A549 (cell line): ENCODE data around the gene ASCL5. TPM values are rescaled to one million over a fixed set of nuclear protein-coding genes. Genes with fewer than 3 reads are reported as not detected.

ENCODE experiments used
- ATAC-seq, 2 experiments: fragments of 200-7000 bp in 1 of 2; fragments of >200 bp in 1 of 2; cut with Nextera tagmentation in 1 of 2; cut with Tn5 transposase in 1 of 2; 3 replicates each; pipeline versions ENCODE4 v1.8.0 to v1.9.1; 2018 to 2020; ENCODE audit warnings: mild to moderate bottlenecking in 1 of 2, moderate library complexity in 1 of 2
- CTCF ChIA-PET: fragments of 300-600 bp; sonication (Branson Sonifier 250); formaldehyde crosslinking; extraction: SDS; loops from one replicate; lab custom pipeline; 2021; ENCODE audit warnings: antibody characterized with exemption, inconsistent platforms; lab: Yijun Ruan, JAX
- POLR2A ChIA-PET: fragments of 350-600 bp; formaldehyde crosslinking; extraction: SDS; loops from one replicate; lab custom pipeline; 2021; ENCODE audit warnings: antibody characterized with exemption, inconsistent platforms; lab: Yijun Ruan, JAX
- DNase-seq, 2 experiments: peaks; one replicate each; pipeline versions ENCODE4 v3.0.0 to v3.0.0-alpha.2; 2011 to 2016; ENCODE audit warnings: low read depth in 1 of 2, low spot score in 1 of 2
- FAIRE-seq: peaks from 2 replicates; lab custom pipeline; 2011; peaks lifted over from hg19 to GRCh38; lab: Jason Lieb, UNC
- H3K27ac ChIP-seq, 2 experiments: fragments of >200 bp; sonication (Bioruptor Twin); formaldehyde crosslinking; 3 replicates each; pipeline ENCODE4 v1.5.1; 2016 to 2017
- H3K4me1 ChIP-seq: fragments of >200 bp; sonication (Bioruptor Twin); formaldehyde crosslinking; 3 replicates; pipeline ENCODE4 v1.6.1; 2016
- H3K4me2 ChIP-seq: fragments of >200 bp; sonication (Bioruptor Twin); formaldehyde crosslinking; 3 replicates; pipeline ENCODE4 v1.6.1; 2016
- H3K4me3 ChIP-seq: fragments of >200 bp; sonication (Bioruptor Twin); formaldehyde crosslinking; 3 replicates; pipeline ENCODE4 v1.5.1; 2016
- H3K9me3 ChIP-seq: fragments of >200 bp; sonication (Bioruptor Twin); formaldehyde crosslinking; 3 replicates; pipeline ENCODE4 v1.6.1; 2016
- CBX2 ChIP-seq: fragments of 200-600 bp; sonication (generic); IDR thresholded peaks from 2 replicates; pipeline ENCODE4 v1.6.1; 2016; ENCODE audit warnings: low read depth, mild to moderate bottlenecking, borderline replicate concordance
- FOSB ChIP-seq: fragments of 250-450 bp; sonication (Bioruptor Pico); IDR thresholded peaks from 2 replicates; pipeline ENCODE4 v1.5.0; 2020; ENCODE audit warnings: mild to moderate bottlenecking, moderate library complexity
- HDAC2 ChIP-seq: fragments of 200-600 bp; sonication (generic); IDR thresholded peaks from 2 replicates; pipeline ENCODE4 v1.6.1; 2016
- HEYL ChIP-seq: fragments of 250-450 bp; sonication (Bioruptor Pico); IDR thresholded peaks from 2 replicates; pipeline ENCODE4 v1.8.0; 2021; ENCODE audit warnings: mild to moderate bottlenecking, moderate library complexity
- KDM1A ChIP-seq: fragments of 200-600 bp; sonication (generic); IDR thresholded peaks from 2 replicates; pipeline ENCODE4 v1.6.1; 2016; ENCODE audit warnings: low read depth, mild to moderate bottlenecking
- MAFK ChIP-seq: fragments of 450-650 bp; IDR thresholded peaks from 2 replicates; pipeline ENCODE4 v1.6.1; 2014; ENCODE audit not compliant: partially characterized antibody
- MAZ ChIP-seq: fragments of 150-350 bp; IDR thresholded peaks from 2 replicates; pipeline ENCODE4 v1.6.1; 2014; ENCODE audit warnings: antibody characterized with exemption, low read depth, low read length, borderline replicate concordance
- RFX5 ChIP-seq: fragments of 450-650 bp; IDR thresholded peaks from 2 replicates; pipeline ENCODE4 v1.7.1; 2014; ENCODE audit warnings: antibody characterized with exemption, mild to moderate bottlenecking, moderate library complexity
- TFCP2L1 ChIP-seq: fragments of 250-450 bp; sonication (Bioruptor Pico); IDR thresholded peaks from 2 replicates; pipeline ENCODE4 v1.5.0; 2021; ENCODE audit warnings: mild to moderate bottlenecking
- ZC3H11A ChIP-seq: fragments of 450-650 bp; IDR thresholded peaks from 2 replicates; pipeline ENCODE4 v1.6.1; 2014; ENCODE audit warnings: antibody characterized with exemption, mild to moderate bottlenecking
- WGBS: methylation state at CpG from one replicate; pipeline ENCODE4 v1.1.6; 2017; ENCODE audit errors: missing lambda C conversion rate; 5-methylcytosine and 5-hydroxymethylcytosine counted together
- polyA plus RNA-seq, 4 experiments: library from polyadenylated mRNA; depleted of rRNA in 3 of 4; stranded (reverse); fragments of >200 nt; fragmentation: RNase III in 1 of 4; extraction: RNeasy Plus Mini Kit Qiagen cat#74134 plus additional on column Dnase treatment in 1 of 4; gene quantifications; 2 replicates in 3 of 4; 3 replicates in 1 of 4; pipeline ENCODE4 v1.2.3, GENCODE V29; 2011 to 2017
- TF ChIP-seq, protein P1 (sequence below): fragments of 450-650 bp; IDR thresholded peaks from 2 replicates; pipeline ENCODE4 v1.6.1; 2014; ENCODE audit warnings: antibody characterized with exemption
- TF ChIP-seq, protein P2 (sequence below): fragments of 250-450 bp; sonication (Bioruptor Pico); IDR thresholded peaks from 2 replicates; pipeline ENCODE4 v1.5.0; 2020; ENCODE audit warnings: low read depth, mild to moderate bottlenecking, moderate library complexity
- TF ChIP-seq, protein P3 (sequence below): fragments of >200 bp; sonication (Bioruptor Twin); formaldehyde crosslinking; IDR thresholded peaks from 3 replicates; pipeline ENCODE4 v1.6.1; 2016
- TF ChIP-seq, protein P4 (sequence below): fragments of >200 bp; sonication (Bioruptor Twin); formaldehyde crosslinking; IDR thresholded peaks from 3 replicates; pipeline ENCODE4 v1.5.1; 2016
- TF ChIP-seq, protein P5 (sequence below): fragments of 250-450 bp; sonication (Bioruptor Pico); IDR thresholded peaks from 2 replicates; pipeline ENCODE4 v1.5.0; 2021; ENCODE audit warnings: mild to moderate bottlenecking, moderate library complexity, borderline replicate concordance
- TF ChIP-seq, protein P6 (sequence below): fragments of 200-600 bp; sonication (generic); IDR thresholded peaks from 2 replicates; pipeline ENCODE4 v1.6.1; 2016; ENCODE audit warnings: antibody characterized with exemption, mild to moderate bottlenecking, moderate library complexity
- TF ChIP-seq, protein P7 (sequence below): IDR thresholded peaks from 2 replicates; pipeline ENCODE4 v1.6.1; 2012

Gene ASCL5
- polyA plus RNA-seq, 2 of the 4 experiments (the other 2 are of a cell fraction): 0.09 TPM; not detected in 1

DNA sequence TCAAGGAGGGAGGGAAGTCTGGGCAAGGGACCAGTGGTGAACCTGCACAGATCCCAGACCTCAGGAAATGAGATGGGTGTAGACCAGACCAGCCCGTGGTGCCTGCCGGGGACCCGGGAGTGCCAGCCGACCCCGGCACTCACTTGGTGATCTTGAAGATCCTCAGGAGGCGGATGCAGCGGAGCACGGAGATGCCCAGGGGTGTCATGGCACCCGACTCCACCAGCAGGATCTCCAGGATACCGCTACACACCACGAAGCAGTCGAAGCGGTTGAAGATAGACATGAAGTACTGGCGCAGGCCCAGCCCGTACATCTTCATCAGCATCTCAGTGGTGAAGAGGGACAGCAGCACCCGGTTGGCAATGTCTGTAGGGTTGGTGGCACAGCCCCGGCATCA is 49.2 kb downstream of the ASCL5 start (continued):
- TF ChIP-seq, protein P1, sequence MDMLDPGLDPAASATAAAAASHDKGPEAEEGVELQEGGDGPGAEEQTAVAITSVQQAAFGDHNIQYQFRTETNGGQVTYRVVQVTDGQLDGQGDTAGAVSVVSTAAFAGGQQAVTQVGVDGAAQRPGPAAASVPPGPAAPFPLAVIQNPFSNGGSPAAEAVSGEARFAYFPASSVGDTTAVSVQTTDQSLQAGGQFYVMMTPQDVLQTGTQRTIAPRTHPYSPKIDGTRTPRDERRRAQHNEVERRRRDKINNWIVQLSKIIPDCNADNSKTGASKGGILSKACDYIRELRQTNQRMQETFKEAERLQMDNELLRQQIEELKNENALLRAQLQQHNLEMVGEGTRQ: no peak
- no peak for TF ChIP-seq MAFK
- TF ChIP-seq TFCP2L1: no peak
- no peak for TF ChIP-seq KDM1A
- TF ChIP-seq, protein P2, sequence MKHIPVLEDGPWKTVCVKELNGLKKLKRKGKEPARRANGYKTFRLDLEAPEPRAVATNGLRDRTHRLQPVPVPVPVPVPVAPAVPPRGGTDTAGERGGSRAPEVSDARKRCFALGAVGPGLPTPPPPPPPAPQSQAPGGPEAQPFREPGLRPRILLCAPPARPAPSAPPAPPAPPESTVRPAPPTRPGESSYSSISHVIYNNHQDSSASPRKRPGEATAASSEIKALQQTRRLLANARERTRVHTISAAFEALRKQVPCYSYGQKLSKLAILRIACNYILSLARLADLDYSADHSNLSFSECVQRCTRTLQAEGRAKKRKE (CRISPR knock-in tag): no peak
- TF ChIP-seq, protein P3, sequence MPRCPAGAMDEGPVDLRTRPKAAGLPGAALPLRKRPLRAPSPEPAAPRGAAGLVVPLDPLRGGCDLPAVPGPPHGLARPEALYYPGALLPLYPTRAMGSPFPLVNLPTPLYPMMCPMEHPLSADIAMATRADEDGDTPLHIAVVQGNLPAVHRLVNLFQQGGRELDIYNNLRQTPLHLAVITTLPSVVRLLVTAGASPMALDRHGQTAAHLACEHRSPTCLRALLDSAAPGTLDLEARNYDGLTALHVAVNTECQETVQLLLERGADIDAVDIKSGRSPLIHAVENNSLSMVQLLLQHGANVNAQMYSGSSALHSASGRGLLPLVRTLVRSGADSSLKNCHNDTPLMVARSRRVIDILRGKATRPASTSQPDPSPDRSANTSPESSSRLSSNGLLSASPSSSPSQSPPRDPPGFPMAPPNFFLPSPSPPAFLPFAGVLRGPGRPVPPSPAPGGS: no peak
- TF ChIP-seq HDAC2: no peak

DNA sequence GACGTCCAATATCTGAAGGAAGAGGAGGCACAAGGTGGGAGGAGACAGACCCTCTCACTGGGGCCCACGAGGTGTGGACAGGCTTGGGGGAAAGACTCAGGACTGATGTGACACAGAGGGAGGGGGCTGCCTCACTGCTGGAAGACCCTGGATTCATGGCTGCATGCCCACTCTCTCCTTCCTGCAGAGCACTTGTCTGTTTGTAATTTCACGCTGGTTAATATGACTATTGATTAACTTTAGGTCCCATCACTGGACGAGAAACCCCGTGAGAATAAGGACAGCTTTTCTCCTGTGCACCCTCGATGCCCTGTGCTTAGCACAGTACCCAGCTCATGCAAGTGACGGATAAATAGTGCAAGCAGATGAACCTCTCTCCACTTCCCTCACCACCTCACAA is 49.9 kb downstream of the ASCL5 start:
- H3K4me3 ChIP-seq: no peak overlapping the region
- DNase-seq: no peak
- no peak for ATAC-seq
- TF ChIP-seq HEYL: no peak
- TF ChIP-seq ZC3H11A: no peak
- TF ChIP-seq, protein P4, sequence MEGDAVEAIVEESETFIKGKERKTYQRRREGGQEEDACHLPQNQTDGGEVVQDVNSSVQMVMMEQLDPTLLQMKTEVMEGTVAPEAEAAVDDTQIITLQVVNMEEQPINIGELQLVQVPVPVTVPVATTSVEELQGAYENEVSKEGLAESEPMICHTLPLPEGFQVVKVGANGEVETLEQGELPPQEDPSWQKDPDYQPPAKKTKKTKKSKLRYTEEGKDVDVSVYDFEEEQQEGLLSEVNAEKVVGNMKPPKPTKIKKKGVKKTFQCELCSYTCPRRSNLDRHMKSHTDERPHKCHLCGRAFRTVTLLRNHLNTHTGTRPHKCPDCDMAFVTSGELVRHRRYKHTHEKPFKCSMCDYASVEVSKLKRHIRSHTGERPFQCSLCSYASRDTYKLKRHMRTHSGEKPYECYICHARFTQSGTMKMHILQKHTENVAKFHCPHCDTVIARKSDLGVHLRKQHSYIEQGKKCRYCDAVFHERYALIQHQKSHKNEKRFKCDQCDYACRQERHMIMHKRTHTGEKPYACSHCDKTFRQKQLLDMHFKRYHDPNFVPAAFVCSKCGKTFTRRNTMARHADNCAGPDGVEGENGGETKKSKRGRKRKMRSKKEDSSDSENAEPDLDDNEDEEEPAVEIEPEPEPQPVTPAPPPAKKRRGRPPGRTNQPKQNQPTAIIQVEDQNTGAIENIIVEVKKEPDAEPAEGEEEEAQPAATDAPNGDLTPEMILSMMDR: no peak
- TF ChIP-seq, protein P1: no peak
- TF ChIP-seq FOSB (CRISPR knock-in tag): no peak
- TF ChIP-seq MAZ: no peak
- TF ChIP-seq, protein P5, sequence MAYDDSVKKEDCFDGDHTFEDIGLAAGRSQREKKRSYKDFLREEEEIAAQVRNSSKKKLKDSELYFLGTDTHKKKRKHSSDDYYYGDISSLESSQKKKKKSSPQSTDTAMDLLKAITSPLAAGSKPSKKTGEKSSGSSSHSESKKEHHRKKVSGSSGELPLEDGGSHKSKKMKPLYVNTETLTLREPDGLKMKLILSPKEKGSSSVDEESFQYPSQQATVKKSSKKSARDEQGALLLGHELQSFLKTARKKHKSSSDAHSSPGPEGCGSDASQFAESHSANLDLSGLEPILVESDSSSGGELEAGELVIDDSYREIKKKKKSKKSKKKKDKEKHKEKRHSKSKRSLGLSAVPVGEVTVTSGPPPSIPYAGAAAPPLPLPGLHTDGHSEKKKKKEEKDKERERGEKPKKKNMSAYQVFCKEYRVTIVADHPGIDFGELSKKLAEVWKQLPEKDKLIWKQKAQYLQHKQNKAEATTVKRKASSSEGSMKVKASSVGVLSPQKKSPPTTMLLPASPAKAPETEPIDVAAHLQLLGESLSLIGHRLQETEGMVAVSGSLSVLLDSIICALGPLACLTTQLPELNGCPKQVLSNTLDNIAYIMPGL (CRISPR knock-in tag): no peak
- TF ChIP-seq, protein P6, sequence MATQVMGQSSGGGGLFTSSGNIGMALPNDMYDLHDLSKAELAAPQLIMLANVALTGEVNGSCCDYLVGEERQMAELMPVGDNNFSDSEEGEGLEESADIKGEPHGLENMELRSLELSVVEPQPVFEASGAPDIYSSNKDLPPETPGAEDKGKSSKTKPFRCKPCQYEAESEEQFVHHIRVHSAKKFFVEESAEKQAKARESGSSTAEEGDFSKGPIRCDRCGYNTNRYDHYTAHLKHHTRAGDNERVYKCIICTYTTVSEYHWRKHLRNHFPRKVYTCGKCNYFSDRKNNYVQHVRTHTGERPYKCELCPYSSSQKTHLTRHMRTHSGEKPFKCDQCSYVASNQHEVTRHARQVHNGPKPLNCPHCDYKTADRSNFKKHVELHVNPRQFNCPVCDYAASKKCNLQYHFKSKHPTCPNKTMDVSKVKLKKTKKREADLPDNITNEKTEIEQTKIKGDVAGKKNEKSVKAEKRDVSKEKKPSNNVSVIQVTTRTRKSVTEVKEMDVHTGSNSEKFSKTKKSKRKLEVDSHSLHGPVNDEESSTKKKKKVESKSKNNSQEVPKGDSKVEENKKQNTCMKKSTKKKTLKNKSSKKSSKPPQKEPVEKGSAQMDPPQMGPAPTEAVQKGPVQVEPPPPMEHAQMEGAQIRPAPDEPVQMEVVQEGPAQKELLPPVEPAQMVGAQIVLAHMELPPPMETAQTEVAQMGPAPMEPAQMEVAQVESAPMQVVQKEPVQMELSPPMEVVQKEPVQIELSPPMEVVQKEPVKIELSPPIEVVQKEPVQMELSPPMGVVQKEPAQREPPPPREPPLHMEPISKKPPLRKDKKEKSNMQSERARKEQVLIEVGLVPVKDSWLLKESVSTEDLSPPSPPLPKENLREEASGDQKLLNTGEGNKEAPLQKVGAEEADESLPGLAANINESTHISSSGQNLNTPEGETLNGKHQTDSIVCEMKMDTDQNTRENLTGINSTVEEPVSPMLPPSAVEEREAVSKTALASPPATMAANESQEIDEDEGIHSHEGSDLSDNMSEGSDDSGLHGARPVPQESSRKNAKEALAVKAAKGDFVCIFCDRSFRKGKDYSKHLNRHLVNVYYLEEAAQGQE: no peak
- TF ChIP-seq, protein P7, sequence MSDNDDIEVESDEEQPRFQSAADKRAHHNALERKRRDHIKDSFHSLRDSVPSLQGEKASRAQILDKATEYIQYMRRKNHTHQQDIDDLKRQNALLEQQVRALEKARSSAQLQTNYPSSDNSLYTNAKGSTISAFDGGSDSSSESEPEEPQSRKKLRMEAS: no peak
- TF ChIP-seq RFX5: no peak
- no peak for TF ChIP-seq CBX2
- TF ChIP-seq, all 56 proteins: peak for 0
- CTCF ChIA-PET: interaction anchor here (3.0 kb wide), 1 partner anchor 9 kb away, joined by 10 read pairs; no protein-coding TSS in a partner anchor
- 40% methylated on average over 7 of the region's 7 CpGs for WGBS
- no peak overlapping the region for H3K27ac ChIP-seq
- H3K4me1 ChIP-seq: no peaks in the 10 kb centered on the region
- no peak for FAIRE-seq
- no peaks in the 10 kb centered on the region for H3K9me3 ChIP-seq
- H3K4me2 ChIP-seq: no peak overlapping the region
- POLR2A ChIA-PET: no interaction called here
